AG04449 (cell line): Measurements from ENCODE around the gene PROSER1.
"Not testable (repeated sequence)": the region's sequence is repeated elsewhere in the genome, so short reads cannot be mapped to it uniquely, and the experiment has no call there.

Experiments used
- CTCF ChIA-PET: fragments of 350-600 bp; formaldehyde crosslinking; extraction: SDS; loops from one replicate; lab custom pipeline; 2021; ENCODE audit warnings: antibody characterized with exemption; lab: Yijun Ruan, JAX
- POLR2A ChIA-PET: fragments of 400-600, 350-600 bp; formaldehyde crosslinking; extraction: SDS; loops from one replicate; lab custom pipeline; 2020; ENCODE audit warnings: antibody characterized with exemption, inconsistent platforms; lab: Yijun Ruan, JAX
- DNase-seq: peaks from one replicate; pipeline ENCODE4 v3.0.0-alpha.2; 2010; ENCODE audit warnings: low read depth, low spot score
- H3K4me3 ChIP-seq: 2 replicates; pipeline ENCODE4 v1.5.1; 2011; ENCODE audit warnings: low read depth, mild to moderate bottlenecking, control low read depth, low read length
- CTCF ChIP-seq: IDR thresholded peaks from one replicate; pipeline ENCODE4 v1.5.1; 2011; ENCODE audit warnings: mild to moderate bottlenecking, moderate library complexity, low read length, control low read depth, inconsistent platforms; ENCODE audit not compliant: insufficient read depth; ENCODE audit errors: missing control alignments

Gene PROSER1

GRCh38 chr13:39037880-39038568, at the start of gene PROSER1, which contains the start of gene NHLRC3:
TSS of gene PROSER1 (minus strand) at chr13:39038089. CDS start at chr13:39037242, 847 bp downstream.
TSS of gene NHLRC3 (plus strand) at chr13:39038456. CDS start at chr13:39038640, 184 bp downstream.
- DNase-seq = peak; percentile 53
- ChIA-PET CTCF (interaction anchor here (0.6 to 3.6 kb wide), 4 partner anchors 9 to 574 kb away, joined by 3 to 16 read pairs (median 4); no protein-coding TSS in a partner anchor), POLR2A (interaction anchor here (1.0 kb wide), 1 partner anchor 8 kb away, joined by 3 read pairs; no protein-coding TSS in a partner anchor)
- TF ChIP-seq CTCF = no peak
- H3K4me3 ChIP-seq = peak within 1 kb of the TSS; percentile 91

DNA sequence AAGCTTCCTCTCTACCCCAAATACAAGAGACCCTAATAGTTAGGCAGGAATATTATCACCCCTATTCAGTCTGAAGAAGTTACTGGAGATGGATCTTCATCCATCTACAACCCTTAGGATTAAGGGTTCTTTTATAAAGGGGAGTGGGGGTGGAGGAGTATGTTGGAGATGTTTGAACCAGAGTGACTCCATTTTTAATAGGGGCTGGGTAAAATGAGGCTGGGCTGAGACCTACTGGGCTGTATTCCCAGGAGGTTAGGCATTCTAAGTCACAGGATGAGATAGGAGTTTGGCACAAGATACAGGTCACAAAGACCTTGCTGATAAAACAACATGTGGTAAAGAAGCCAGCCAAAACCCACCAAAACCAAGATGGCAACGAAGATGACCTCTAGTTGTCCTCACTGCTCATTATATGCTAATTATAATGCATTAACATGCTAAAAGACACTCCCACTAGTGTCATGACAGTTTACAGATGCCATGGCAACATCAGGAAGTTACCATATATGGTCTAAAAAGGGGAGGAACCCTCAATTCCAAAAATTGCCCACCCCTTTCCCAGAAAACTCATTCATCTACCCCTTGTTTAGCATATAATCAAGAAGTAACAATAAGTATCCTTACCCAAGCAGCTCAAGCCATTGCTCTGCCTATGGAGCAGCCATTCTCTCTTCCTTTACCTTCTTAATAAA, 48.5 kb upstream of the PROSER1 start:
- POLR2A ChIA-PET, CTCF ChIA-PET, DNase-seq, H3K4me3 ChIP-seq: not testable (repeated sequence)

DNA sequence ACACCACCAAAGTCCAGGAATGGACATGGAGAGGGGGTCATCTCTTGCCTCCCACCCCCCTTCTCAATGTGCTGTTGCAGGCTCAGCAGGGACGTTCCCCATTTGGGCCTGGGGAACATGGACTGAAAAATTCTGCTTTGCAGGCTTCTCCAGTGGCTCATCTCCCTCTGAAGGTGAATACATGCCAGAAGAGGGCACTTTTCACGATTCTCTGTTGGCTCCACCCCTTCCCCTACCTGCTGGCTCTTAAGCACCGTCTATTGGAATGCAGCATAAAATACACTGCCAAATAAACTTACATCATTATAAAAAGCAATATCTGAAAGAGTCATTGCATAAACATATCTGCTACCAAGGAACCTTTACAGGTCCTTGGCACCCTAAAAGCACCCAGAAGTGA, 36.1 kb upstream of the PROSER1 start:
- no peak for DNase-seq
- TF ChIP-seq CTCF = no peak
- ChIA-PET POLR2A (no interaction called here), CTCF (no interaction called here)
- no peak overlapping the region for H3K4me3 ChIP-seq

GRCh38 chr13:39072842-39073241, 35.0 kb upstream of the PROSER1 start:
- no peak for DNase-seq
- no peak overlapping the region for H3K4me3 ChIP-seq
- TF ChIP-seq CTCF = no peak
- ChIA-PET POLR2A (no interaction called here), CTCF (interaction anchor here (1.0 kb wide), 1 partner anchor 22 kb away, joined by 3 read pairs; no protein-coding TSS in a partner anchor)

DNA sequence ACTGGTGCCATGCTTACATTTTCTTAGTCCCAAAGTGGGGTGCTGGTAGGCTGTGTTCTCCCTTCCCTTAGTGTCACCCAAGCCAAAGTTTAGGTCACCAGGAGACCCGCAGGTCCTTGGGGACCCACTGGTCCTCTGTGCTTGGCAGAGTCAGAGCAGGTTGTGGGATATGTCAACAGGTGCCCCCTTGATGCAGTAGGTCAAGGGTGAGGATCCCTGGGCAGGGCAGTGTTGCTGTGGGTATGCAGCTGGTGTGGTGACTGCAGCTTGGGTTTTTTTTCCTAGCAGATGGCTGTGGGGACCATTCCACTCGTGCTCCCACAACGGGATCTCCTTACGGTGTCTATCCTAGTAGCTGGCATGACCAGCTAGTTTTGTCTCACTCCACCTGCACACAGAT, 24.1 kb upstream of the PROSER1 start:
- DNase-seq = no peak
- TF ChIP-seq CTCF = no peak
- POLR2A ChIA-PET = no interaction called here
- CTCF ChIA-PET = no interaction called here
- no peak overlapping the region for H3K4me3 ChIP-seq

DNA sequence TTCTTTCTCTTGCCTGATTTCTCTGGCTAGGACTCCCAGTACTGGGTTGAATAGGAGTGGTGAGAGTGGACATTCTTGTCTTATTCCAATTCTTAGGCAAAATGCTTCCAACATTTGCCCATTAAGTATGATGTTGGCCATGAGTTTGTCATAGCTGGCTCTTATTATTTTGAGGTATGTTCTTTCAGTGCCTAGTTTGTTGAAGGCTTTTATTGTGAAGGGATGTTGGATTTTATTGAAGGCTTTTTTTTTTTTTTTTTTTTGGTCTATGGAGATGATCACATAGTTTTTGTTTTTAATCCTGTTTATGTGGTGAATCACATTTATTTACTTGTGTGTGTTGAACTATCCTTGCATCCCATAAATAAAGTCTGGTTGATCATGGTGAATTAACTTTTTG, 20.2 kb upstream of the PROSER1 start:
- no peak for DNase-seq
- TF ChIP-seq CTCF = no peak
- H3K4me3 ChIP-seq = no peak overlapping the region
- ChIA-PET POLR2A (no interaction called here), CTCF (no interaction called here)
